Thoracic aorta (tissue), 2 donors: Measurements from ENCODE around the gene PCSK4. TPM values are rescaled to one million over a fixed set of nuclear protein-coding genes. Genes with fewer than 3 reads are reported as not detected.
A peak's percentile ranks its signal among the peaks of the same experiment; 100 is the strongest.
"Not testable (repeated sequence)": the region's sequence is repeated elsewhere in the genome, so short reads cannot be mapped to it uniquely, and the experiment has no call there.

Experiments
- ATAC-seq: fragments of 150-250 bp; one replicate; pipeline ENCODE4 v1.8.0; 2017; ENCODE audit warnings: low read depth; ENCODE audit not compliant: insufficient number of reproducible peaks, low FRiP score
- DNase-seq: peaks from one replicate; pipeline ENCODE4 v3.0.0-alpha.2; 2020; ENCODE audit warnings: low spot score
- H3K27ac ChIP-seq, 2 donors: fragments of 200-600 bp; sonication (generic); 1 replicate in 1 of 2; 2 replicates in 1 of 2; pipeline ENCODE4 v1.5.1; 2016; ENCODE audit warnings: mild to moderate bottlenecking in 2 of 2, moderate library complexity in 2 of 2
- H3K27me3 ChIP-seq: fragments of 200-600 bp; sonication (generic); replicated peaks from 2 replicates; pipeline ENCODE4 v1.6.0; 2016; ENCODE audit warnings: mild to moderate bottlenecking; ENCODE audit not compliant: insufficient read depth
- H3K36me3 ChIP-seq: fragments of 200-600 bp; sonication (generic); one replicate; pipeline ENCODE4 v1.5.1; 2016
- H3K4me1 ChIP-seq, 2 donors: fragments of 200-600 bp; sonication (generic); 1 replicate in 1 of 2; 2 replicates in 1 of 2; pipeline versions ENCODE4 v1.5.1 to v1.6.0; 2016; ENCODE audit warnings: low read depth in 2 of 2, mild to moderate bottlenecking in 1 of 2; ENCODE audit not compliant: control insufficient read depth in 1 of 2
- H3K4me3 ChIP-seq: fragments of 200-600 bp; sonication (generic); 2 replicates; pipeline ENCODE4 v1.5.1; 2016; ENCODE audit warnings: mild to moderate bottlenecking
- H3K9me3 ChIP-seq: fragments of 200-600 bp; sonication (generic); 2 replicates; pipeline ENCODE4 v1.5.1; 2016
- CTCF ChIP-seq: fragments of 200-600 bp; sonication (generic); IDR thresholded peaks from one replicate; pipeline ENCODE4 v1.5.1; 2019; ENCODE audit warnings: antibody characterized with exemption
- total RNA-seq, 2 donors: library from RNA; depleted of rRNA; stranded (reverse); fragments of >200 nt; gene quantifications; one replicate each; pipeline versions ENCODE4 v1.1.0 to v1.2.3, GENCODE V29; 2016

The PCSK4 gene
- total RNA-seq, 2 donors from 2014 or later, result 0.56 to 0.68 TPM

GRCh38 chr19:1445185-1445931 is 44.8 kb downstream of the PCSK4 start:
- Histone ChIP-seq H3K4me1 (peaks cover 10 to 25% of the 10 kb centered on the region in 2 donors), H3K36me3 (peaks cover 23% of the 10 kb centered on the region), H3K27me3 (peaks cover 9% of the 10 kb centered on the region), H3K4me3 (peak overlapping the region; percentile 68), H3K27ac (no peak overlapping the region), H3K9me3 (no peaks in the 10 kb centered on the region)
- ATAC-seq, result peak; percentile 49
- DNase-seq, result no peak
- TF ChIP-seq CTCF, result peak; percentile 87

GRCh38 chr19:1441677-1442438 is 48.3 kb downstream of the PCSK4 start:
- ATAC-seq (no peak), DNase-seq (no peak)
- peaks cover 28% of the 10 kb centered on the region for H3K36me3 ChIP-seq
- H3K9me3 ChIP-seq, result no peaks in the 10 kb centered on the region
- peaks cover 22 to 43% of the 10 kb centered on the region in 2 donors for H3K4me1 ChIP-seq
- H3K27ac ChIP-seq, result no peak overlapping the region
- no peak for TF ChIP-seq CTCF
- no peak overlapping the region for H3K4me3 ChIP-seq
- H3K27me3 ChIP-seq, result no peaks in the 10 kb centered on the region

GRCh38 chr19:1441022-1441426 is 49.1 kb downstream of the PCSK4 start:
- no peak for DNase-seq
- no peak for ATAC-seq

GRCh38 chr19:1440418-1440801 is 49.7 kb downstream of the PCSK4 start:
- no peak for TF ChIP-seq CTCF
- no peak for DNase-seq
- H3K27me3 ChIP-seq, result no peaks in the 10 kb centered on the region

More at GRCh38 chr19:1441022-1441426, 49.1 kb downstream of the PCSK4 start:
- no peak for TF ChIP-seq CTCF
- Histone ChIP-seq H3K27ac (no peak overlapping the region), H3K4me3 (no peak overlapping the region), H3K36me3 (peaks cover 28% of the 10 kb centered on the region), H3K9me3 (no peaks in the 10 kb centered on the region), H3K27me3 (no peaks in the 10 kb centered on the region), H3K4me1 (peaks cover 18 to 35% of the 10 kb centered on the region in 2 donors)

GRCh38 chr19:1439525-1440417 is 50.4 kb downstream of the PCSK4 start:
- ATAC-seq, H3K27ac ChIP-seq, DNase-seq, H3K27me3 ChIP-seq, H3K9me3 ChIP-seq: not testable (repeated sequence)
- Histone ChIP-seq H3K36me3 (peaks cover 32% of the 10 kb centered on the region), H3K4me1 (peaks cover 12 to 24% of the 10 kb centered on the region in 2 donors), H3K4me3 (peak overlapping the region; percentile 100)

More at GRCh38 chr19:1440418-1440801, 49.7 kb downstream of the PCSK4 start:
- H3K4me3 ChIP-seq, result no peak overlapping the region
- H3K27ac ChIP-seq, result no peak overlapping the region
- peaks cover 13 to 31% of the 10 kb centered on the region in 2 donors for H3K4me1 ChIP-seq
- H3K9me3 ChIP-seq, result no peaks in the 10 kb centered on the region
- no peak for ATAC-seq
- H3K36me3 ChIP-seq, result peaks cover 31% of the 10 kb centered on the region
